NK-92 treated with Interleukin-12 subunit alpha and Interleukin-12 subunit beta, amount 100 ng/mL, for 24 hours (cell line): ENCODE results near the gene FOXP1.

Experiments used
- DNase-seq: peaks from one replicate; lab custom pipeline; 2025; lab: John Stamatoyannopoulos, UW

Gene FOXP1

DNA sequence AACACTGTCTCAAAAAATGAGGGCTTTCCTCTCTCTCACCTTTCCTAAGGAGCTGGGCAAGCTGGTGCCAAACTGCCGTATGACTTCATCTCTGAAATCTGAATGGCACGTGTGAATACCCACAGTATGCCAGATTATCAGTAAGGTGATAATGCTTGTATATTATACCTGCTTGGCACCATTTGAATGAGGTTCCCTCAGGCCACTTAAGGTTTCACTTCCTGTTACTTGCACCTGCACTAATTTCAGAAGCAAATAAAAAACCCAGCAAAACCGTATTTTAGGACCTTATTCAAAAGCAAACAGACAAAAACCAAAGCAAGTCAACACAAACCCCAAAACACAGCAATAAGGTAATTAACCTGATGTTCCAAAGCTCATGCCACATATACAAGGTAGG, 19.7 kb downstream of the FOXP1 start:
- no peak for DNase-seq

DNA sequence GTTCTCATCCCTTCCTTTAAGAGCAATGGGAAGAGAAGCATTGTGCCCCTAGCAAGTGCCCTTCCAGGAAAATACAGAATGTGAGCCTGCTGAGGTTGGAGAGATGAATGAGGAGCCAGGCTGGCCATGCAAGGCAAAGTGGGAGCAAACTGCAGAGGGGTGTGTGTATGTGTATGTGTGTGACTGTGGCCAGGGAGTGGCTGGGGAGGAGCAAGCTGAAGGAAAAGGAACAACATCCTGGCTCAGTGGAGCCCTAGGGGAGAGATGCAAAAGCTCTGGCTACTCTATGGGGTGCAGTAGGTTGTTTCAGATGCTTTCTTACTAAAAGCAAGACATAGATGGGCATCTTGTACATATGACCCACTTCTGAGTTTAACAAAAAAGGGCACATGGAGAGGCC, 20.6 kb downstream of the FOXP1 start:
- no peak for DNase-seq

DNA sequence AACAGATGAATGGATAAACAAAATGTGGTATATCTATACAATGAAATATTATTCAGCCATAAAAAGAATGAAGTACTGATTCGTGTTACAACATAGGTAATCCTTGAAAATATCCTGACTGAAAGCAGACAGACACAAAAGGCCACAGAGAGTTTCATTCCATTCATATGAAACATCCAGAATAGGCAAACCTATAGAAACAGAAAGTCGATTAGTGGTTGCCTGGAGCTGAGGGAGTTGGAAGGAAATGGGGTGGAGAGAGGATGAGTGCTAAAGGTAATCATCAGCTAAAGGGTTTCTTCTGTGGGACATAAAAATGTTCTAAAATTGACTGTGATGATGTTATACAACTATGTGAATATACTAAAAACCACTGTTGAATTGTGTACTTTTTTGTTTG, 22.9 kb downstream of the FOXP1 start:
- no peak for DNase-seq

DNA sequence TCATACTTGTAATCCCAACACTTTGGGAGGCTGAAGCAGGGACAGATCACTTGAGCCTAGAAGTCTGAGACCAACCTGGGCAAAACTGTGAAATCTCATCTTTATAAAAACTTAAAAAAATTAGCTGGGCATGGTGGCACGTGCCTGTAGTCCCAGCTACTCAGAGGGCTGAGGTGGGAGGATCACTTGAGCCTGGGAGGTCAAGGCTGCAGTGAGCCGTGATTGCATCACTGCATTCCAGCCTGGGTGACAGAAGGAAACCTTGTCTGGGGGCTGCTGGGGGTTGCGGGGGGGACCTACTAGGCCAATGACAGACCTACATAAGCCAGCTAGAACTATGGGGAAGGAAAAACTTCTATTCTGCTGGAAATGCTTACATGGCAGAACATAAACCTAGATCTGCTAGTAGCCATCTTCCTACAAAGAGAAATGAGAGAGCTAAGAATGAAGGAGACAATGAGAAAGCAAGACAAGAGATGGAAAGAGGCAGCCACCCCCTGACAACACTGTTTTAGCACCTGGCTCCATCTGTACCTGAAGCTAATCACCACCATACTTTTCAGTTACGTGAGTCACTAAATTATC, 23.9 kb downstream of the FOXP1 start:
- DNase-seq = no peak

DNA sequence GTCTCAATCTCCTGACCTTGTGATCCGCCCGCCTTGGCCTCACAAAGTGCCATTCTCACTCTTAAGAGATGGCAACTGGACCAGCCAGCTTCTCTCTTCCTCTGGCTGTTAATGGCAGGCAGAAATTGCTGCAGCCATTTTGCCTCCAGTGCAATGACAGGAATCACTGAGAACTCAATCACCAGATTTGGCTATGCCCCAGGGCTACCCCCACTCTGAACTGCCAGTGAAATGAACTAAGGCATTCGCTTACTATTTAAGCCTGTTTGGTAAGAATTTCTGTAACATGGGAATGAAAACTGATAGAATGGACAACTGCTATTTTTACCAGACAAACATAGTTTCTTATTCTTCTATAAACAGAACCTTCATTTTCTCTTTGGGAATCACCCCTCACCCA, 24.5 kb downstream of the FOXP1 start:
- no peak for DNase-seq

DNA sequence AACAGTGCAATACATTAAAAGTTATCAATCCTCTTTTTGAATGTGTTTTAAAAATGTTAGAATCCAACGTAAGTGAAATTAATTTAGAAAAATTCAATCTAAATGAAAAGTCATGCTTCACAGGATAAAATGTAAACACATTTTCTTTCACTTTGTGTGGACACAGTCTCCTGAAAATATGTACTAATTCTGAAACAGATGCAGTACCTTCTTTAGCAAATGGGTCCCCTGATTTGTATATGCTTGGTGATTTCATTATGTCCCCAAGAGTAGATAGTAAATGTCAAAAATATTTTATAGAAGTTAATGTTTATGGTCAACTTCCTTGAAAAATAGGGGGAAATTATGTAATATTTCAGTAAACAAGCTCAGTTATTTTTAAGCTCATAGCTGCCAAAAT, 28.9 kb downstream of the FOXP1 start:
- DNase-seq = no peak

DNA sequence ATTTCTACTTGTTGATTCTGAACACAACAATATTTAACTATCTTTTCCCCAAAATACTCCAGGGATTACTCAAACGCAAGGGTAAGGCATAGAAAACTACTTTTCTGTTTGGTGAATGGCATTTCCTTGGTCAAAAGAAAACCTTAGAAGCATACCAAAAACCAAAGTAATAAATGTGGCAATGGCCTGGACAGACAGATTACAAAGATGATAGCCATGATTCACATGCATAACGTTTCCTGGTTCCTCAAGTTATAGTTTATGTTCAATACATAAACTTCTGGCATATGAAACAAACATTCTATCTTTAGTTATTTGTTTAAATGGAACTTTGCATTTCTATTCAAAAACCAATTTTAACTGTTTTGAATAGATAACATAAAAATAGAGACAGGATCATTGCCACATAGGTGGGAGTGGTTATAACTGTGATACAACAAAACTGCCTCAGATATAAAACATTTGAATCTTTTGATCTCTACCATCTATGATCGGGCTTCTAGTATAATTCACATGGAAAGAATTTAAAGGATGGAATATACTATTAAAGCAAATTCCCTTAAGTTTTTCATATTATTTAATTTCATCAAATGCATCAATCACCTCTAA, 32.1 kb downstream of the FOXP1 start:
- DNase-seq = no peak

DNA sequence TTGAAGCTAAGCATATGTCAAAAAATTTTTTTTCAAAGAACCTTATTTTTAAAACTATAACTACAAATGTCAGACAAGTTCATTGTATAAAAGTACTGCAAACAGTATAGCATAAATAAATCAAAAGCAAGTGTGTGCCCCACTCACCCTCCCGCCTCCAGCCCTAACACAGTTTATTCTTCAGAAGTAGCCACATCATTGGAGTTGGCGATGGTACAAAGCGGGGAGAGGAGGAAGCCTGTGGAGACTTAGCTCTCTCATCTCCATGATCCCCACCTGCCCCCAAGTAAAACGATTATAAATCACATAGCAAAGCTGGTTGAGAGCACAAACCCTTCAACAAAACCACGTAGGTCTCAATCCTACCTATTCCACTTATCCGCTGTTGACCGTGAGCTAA, 33.6 kb downstream of the FOXP1 start:
- DNase-seq = no peak

DNA sequence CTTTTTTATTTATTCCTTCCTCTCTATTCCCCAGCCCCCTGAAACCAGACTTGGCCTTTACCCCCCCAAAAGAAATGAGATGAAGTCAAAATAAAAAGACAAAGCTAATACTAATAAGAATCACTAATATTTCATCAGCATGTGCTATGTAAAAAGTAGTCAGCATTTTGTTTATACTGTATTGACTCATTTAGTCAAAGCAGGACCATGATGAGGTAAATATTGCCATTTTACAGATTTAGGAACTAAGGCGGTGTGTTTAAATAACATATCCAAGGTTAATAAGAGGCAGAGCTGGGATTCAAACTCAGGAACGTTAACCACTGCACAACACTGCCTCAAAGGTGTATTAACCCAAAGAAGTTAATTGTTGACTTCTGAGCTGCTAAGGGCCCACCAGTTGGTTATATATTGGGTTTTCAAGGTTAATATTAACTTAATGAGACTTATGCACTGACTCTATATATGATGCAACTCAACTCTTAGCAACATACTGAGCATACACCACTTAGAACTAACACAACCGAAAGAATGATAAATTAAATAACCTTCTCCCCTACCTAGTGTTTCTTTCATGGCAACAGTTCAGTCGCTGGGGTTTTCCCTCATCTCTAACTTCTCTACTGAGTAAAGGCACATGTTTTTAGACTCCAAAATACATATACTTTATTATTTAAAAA, 34.7 kb downstream of the FOXP1 start:
- DNase-seq = no peak

DNA sequence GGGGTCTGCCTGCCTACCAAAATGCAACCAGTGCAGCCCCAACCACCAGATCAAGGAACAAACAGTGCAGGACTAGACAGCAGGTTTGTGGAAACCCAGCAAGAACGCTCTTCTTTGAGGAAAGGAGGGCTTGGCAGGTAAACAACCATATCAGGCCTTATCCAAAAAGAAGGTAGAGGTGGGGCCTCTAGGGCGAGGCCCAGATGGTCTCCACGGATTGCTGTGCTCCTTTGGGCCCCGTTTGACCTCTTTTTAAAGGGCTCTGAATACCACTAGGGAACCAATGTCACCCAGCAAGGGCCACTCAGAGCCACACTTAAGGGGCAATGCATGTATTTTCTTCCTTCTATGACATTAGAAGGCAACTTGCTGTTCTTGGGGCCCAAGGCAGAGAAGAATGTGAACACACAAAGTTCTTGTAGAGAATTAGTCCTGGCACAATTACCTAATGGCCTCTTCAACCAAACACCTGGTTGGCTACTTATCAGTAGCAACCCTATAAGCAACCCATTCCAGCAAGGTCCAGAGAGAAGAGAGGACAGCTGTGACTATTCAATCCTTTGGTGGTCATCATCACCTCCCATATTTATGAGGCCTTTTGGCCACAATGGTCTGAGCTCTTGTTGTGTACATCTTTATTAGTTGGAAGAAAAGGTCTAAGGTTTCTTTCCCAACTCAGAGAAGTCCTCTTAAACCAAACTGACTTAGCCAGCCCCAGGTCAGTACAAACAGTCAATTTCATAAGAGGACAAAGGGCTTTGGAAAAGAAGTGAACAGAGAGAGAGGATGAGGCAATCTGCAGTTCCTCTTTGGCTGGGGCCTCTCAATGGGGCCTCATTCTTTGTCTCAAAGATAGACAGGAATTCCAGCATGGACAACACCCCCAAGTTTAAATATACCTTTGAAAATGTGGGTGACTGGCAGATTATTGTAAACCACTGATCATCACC, 36.0 kb downstream of the FOXP1 start:
- no peak for DNase-seq

DNA sequence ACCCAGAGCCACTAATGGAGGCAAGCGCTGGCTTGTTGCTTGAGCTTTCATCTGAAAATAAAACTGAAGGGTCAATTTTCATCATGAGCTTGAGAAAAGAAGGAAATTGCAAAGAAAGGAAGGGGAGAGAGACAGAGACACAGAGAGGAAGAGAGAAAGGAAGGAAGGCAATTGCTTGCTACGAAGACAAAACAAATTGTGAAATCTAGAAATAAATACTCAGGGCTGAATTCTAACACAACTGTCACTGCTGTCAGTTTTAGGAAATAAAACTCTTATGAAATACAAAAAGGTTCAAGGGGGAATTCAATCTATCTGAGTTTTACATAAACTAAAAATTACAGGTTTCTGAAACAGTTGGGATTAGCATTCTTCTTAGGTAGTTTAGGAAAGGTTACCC, 36.7 kb downstream of the FOXP1 start:
- DNase-seq = no peak

DNA sequence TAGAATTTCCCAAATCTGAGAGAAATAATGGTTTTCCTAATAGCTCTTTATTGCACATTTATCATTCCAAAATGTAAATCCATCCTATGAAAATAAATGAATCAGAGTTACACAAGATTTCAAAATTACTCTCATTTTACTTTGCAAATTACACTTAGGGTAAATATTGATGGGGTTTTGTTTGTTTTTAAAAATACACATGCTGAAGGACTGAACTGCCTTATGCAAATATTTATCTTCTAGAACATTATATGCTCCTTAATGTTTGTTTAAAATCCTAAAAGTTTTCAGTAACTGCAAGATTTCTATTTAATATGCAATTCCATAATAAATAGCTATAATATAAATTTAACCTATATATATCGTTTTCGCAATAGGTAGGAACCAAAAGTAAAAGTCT, 38.2 kb downstream of the FOXP1 start:
- no peak for DNase-seq

DNA sequence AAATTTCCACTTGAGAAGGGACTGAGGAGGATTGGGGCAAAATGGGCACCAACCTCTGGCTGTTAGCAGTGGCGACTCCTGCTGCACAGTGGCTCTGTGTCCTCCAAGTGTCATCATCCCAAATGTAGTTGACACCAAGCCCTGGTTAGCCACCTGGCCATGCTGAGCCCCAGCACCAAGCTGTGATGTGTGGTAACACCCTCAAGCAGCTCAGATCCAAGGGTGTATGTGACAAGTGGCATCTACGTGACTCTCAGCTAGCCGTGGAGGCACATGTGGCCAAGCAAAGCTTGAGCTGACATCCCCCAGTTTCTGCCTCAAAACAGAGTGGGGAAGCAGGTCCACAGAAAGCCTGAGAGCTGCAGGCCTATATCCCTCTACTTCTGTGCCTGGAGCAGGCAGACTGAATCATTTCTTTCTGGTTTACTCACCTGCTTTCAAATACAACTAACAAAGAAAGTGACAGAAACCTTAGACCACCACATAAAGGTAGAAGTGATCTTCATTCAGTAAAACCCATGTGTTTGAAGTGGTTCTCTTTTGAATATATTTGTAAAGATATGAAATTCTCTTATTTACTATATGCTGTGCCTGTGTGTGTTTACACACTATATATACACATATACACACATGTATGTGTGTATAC, 40.0 kb downstream of the FOXP1 start:
- no peak for DNase-seq

DNA sequence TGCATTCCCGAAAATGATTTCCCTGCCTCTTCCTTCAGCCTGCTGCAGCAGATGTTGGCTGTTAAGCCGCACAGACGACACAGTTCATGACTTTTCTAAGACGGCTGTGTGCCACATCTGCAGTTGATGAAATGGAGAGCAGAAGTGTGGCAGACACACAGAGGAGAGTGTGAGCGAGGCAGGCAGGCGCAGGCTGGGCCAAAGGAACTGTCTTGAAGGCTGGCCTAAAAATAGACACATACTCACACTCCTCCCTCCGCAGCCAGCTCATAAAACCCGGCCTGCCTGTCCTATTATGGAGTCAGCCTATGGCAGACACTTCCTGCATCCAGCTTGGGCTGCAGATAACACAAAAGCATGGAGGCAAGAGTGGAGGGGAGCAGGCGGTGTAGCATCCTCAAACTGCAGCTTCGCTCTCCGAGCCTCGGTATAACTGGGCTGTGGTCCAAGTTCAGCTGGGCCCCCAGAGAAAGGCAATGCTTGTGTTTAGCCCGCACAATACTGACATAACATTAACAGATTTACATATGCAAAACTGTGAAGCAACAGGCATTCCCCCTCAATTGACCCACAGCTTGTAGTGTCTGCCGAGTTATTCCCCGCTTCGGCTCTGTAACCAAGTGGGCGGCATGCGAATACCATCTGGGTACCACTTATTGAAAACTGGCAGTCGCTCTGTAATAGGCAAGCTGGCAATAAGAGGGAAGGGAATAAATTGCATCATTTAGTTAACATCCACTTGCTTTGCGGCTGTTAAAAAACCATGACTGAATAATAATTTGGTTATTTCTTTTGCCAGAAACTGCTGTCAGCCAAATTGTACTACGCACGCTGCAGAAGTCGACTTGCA, 40.8 kb downstream of the FOXP1 start:
- DNase-seq = no peak

DNA sequence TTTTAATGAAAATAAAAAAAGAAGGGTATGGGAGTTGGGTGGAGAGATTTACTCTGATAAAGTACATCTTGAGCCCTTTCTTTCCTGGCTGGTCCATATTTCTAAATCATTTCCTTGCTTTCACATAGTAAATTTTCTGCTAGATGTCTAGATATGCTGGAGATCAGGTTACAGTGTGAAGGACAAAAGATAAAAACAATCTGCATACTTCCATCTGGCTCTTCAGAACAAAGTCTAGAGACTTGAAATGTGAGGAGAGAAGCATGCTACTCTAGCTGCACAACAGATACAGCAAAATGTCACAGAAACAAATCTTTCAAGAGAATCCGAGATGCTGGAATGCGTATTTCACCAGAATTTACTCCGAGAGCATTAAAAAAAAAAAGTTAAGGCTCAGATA, 42.2 kb downstream of the FOXP1 start:
- DNase-seq = no peak

DNA sequence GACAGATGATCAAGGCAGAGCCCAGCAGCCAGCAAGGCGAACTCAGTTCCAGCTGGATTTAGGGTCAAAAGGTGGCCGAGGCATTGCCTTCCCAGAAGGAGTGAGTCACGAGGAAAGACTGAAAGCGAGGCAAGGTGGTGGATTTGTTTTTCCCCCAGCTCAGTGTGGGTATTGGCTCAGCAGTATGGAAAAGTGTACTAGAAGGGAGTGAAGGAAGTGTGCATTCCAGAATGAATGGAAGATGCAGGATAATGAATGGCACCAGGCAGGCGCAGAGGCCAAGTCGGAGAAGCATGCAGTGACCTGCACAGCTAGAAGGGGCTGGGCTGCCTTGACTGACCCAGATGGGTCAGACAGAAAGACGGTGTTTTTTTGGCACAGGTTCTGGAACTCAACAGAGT, 46.3 kb downstream of the FOXP1 start:
- no peak for DNase-seq

DNA sequence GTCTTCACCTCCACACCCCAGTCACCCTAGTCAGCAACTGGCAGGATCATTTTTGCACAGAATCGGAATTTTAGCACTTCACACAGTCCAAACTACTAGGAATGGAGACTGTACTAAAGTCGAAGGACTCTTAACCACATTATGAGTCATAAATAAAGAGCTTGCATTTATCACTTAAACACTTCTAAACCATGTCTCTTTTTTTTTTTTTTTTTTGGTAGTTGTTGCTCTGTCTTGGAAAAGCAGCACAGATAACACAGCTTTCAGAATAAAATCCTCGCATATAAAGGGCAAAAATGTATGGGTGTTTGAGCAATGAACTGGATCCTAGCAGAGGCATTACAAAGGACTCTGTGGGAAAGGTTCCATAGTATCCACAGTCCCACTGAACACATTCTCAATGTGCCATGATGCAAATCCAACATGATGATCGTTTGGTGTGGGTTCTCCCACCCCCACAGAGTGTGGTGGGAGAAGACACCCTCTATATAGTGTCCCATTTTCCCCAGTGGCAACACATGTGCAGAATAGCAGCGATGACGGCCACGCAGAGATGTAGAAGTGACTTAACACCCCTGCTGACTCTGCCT, 47.1 kb downstream of the FOXP1 start:
- DNase-seq = no peak

DNA sequence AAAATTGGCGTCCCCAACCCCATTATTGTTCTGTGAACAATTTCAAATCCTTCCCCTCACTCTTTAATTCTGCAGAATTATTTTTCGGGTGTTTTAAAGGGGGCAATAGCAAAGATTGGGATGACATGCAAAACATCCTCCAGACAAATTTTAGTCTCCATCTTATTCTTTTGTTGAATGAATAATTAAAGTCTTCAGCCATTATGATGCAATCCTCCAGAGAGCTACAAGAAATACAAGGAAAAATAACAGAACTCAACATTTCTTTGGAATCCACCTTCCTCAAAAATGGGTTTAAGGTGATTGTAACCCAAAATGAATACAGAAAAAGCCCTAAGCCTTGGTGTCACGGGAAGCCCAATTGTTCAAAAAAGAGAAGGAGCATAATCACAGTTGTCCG, 49.9 kb downstream of the FOXP1 start:
- no peak for DNase-seq

DNA sequence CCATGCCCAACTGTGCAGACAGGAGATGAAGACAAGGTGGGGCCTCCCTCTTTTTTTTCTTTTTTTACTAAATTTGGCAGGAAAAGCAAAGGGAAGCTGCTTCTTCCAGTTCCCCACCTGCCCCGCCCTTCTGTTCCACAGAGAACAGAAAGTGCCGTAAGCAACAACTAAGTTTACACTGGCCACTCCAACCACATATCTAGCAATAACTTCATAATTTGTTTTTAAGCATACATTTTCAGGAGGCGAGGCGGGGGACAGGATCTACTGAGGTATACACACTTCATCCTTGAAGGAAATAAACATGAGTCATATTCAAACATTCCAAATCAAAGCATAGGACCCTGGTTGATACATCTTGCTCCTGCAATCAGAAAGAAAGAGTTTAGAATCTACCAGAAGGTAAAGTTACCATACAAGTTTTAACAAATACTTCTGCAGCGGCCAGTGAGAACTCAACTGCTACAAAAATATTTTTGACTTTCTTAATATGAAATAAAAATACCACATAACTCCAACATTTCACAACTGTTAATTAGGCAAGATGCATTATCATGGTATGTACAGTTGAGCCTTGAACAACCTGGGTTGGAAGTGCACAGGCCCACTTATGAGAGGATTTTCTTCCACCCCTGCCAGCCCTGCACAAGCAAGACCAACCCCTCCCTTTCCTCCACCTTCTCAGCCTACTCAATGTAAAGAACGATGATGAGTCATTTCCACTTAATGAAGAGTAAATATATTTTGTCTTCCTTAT, 50.7 kb downstream of the FOXP1 start:
- DNase-seq = no peak

DNA sequence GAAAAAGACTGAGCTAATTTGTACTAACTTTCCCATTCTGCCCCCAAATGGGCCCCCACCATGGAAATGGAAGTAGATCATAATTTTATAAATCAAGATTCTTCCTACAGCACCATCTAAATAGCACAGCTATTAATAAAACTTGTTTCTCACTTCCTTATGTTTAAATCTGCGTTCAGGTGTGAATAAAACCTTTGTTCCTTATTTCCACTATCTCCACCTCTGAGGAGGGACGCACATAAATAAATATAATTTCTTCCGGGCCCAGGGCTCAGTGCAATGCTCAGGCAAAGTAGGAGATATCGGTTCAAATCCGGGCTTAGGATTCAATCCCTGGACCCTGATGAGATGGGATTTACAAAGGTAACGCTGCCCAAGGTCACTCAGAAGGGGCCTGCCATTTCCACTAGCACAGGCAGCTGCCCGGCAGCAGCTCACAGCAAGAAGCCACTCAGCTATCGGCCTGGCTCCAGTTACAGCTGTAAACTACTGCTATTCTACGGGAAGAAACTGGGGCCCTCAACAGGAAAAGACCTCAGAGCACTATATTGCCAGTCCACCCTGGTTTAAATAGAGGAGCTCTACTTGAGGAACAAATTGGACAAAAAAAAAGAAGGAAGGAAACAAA, 52.5 kb downstream of the FOXP1 start:
- DNase-seq = no peak
